HG03558 (cell line): ENCODE data around the gene ZCCHC14.

ENCODE experiments used
- ATAC-seq: cut with Tn5 transposase; IDR thresholded peaks from one replicate; pipeline ENCODE4 v1.9.1; 2021; ENCODE audit warnings: moderate number of reproducible peaks; ENCODE audit not compliant: unreplicated experiment; ENCODE audit errors: extremely low read depth

ZCCHC14 gene

DNA sequence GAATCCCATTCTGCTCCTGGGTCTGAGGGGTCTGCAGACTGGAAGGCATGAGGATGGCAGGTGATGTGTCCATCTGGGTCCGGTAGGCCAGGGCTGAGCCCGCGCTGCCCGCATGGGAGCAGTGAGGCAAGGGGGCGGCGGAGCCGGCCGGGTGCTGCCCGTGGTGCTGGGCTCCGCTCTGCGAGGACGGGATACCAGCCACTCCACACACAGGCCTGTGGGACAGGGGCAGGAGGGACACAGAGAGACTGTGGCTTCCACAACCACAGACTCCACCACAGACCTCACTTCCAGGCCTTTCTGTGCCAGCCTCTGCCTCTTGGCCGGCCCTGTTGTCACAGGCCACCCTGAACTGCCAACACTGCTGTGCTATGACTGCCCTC lies 75.3 kb downstream of the ZCCHC14 start:
- ATAC-seq: no peak

DNA sequence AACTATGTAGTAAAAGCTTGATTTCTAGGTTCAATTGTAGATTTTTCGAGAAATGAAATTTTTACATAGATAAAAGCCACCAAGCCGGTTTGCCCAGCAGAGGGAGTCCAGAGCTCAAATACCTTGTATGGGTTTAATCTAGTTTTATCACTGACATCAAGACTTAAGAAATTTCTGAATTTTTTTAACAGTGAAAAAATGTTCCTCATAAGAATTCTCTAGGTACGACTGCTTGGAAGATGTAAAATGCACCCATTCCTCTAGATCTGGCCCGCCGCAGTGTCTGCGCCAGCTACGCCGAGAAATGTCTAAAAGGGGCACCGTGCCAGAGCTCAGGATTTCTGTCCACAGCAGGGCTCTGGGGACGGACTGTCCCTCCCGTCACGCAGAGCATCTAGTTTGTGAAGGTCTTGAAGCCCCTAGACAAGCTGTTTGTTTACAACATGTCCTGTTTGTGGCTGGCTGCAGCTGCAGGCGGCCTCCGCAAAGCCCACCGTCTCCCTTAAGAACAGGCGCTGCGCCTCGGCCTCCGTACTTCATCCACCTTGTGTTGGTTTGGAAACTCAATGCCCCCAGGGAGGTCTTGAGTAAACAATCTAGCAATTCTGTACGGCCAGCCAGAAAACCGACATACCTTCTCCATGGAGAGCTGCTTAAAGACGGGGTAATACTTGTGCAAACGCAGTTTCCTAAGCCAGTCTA lies 75.8 kb downstream of the ZCCHC14 start:
- ATAC-seq: no peak

DNA sequence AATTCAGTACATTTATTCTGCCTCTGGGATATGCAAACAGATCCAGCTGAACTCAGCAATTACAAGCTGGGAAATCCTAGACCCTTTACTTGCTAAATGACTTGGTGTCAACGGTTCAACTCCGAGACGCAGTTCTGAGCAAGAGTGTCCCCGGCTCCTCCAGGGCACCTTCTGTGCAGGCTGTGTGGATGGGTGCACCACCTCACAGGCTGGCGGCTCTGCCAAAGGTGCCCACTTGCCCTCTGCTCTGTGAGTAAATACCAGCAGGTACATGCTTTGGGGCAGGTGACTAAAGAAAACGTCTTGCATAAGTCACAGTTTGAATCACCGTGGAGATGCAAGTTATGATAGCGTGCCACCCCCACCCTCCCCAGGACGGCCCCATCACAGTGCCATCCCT lies 77.4 kb downstream of the ZCCHC14 start:
- ATAC-seq: no peak

DNA sequence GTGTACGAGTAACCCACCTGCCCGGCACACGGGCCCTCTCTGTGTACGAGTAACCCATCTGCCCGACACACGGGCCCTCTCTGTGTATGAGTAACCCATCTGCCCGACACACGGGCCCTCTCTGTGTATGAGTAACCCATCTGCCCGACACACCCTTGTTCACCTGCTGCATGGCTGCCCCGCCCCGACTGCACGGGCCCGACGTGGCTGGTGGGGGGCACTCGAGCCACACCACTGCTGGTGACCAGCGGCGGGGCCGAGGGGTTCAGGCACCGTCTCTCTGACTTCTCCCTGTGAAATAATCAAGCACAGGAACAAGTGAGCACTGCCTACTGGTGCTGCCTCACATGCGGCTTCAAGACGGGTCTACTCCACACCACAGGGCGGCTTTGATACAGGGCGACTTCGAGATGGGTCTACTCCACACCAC lies 78.6 kb downstream of the ZCCHC14 start:
- ATAC-seq: no peak

DNA sequence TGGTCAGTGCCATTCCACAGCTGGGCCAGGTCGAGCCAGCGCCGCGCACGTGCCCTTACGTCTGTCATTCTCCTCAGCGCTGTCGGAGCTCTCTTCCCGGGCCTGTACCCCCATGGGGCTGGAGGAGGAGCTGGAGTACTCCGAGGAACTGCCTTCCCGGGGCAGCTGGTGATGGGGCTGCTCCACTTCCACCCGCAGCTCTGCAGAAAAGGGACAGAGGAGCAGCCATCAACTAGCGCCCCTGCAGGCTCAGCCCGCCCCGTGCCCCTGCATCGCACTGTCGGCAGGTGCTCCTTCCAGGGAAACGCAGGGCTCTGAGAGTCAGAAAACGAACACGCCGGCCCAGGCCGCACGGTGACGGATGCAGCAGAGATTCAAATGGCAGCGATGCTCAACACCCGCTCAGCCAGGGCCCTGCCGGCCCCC lies 79.8 kb downstream of the ZCCHC14 start:
- ATAC-seq: no peak

DNA sequence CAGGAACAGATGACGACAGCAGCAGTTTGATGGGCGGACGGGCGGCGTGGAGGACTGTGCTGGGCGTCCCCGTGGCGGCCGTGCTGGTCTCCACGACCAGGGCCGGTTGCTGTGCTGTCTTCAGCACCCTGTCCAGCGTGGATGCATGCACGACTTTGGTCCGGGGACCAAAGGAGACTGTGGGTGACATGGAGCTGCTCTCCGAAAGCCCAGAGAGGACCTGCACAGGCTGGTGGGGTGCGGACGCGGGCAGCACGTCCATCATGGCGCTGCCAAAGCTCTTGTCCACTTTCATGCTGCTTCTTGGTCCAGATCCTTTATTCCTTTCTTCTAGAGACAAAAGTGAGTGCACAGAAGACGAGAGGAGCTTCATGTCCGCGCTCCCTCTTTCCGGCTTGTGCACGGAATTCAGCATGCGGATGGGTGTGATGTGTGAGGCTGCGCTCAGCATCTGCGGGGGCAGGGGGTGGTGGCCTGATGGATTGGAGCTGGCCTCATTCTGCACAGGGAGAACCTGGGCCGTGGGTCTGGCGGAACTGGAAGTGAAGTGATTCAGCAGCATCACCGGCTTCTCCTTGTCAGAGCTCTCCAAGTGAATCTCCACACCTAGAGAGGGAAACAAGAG lies 80.3 kb downstream of the ZCCHC14 start:
- ATAC-seq: no peak

DNA sequence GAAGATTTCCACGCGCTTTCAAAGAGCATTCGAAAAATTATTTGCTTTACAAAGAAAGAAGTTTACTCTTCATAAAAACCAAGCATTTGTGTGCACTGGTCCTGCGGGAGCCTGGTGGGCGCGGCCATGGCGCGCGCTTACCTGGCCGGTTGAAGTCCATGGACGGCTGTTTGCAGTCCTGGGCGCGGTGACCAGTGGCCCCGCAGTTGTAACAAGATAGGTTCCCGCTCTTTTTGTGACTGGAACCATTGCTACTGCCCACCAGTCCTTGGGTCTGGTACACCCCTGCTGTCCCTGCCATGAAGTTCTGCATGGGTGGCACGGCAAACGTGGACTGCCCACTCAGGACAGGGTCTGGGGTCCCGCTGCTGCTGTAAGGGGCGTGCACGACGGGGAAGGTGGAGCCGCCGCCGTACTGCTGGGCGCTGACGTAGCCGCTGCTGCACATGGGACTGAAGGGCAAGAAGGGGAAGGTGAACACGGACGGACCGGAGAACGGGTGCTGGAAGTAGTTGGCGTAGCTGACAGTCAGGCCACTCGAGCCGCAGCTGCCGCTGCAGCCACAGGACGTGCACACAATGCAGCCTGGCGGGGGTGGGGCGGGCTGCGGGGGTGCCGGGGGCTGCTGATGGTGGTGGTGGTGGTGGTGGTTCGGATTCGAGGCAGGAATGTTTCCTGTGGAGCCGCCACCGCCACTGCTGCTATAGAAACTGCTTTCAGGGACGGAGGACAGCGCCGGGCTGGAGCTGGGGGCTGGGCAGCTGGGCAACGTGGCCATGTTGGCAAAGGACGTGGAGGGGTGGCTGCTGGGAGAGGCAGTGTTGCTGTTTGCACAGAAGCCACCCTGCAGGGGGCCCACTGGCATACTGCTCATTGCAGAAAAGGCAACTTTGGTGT lies 81.2 kb downstream of the ZCCHC14 start:
- ATAC-seq: no peak

DNA sequence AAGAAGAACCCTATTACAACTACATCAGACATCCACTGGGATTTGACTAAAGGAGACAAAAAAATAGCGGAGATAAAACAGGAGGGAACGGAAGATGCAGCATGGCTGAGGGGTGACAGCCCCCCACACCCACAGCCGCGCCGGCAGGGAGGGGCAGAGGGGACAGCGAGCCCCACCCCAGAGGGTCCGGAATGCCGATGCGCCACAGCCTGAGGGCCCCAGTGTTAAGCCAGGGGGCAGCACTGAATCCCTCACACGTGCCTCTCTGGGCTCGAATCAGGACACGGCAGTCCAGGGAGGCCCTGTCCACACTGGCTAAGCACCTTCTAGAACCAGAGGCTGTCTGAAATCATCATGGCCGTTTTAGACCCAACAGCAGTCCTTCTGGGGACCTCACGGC lies 81.9 kb downstream of the ZCCHC14 start:
- no peak for ATAC-seq

DNA sequence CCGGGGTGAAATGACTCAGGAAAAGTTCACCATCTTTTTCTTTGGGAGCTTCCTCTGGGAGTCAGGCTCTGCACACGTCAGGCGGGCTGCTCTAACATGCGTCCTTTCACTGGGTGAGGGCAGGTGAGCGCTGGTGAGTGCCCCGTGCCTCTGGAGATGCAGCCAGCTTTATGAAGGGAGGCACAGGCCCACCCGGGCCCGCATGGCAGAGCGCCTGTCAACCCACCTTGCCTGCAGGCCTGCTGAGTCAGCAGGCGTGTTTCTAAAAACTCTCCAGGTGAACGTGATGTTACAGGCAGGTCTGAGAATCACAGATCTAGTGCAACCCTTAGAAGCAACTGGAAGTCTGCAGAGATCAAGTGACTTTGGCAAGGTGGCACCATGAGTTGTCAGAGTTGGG lies 82.3 kb downstream of the ZCCHC14 start:
- ATAC-seq: no peak

DNA sequence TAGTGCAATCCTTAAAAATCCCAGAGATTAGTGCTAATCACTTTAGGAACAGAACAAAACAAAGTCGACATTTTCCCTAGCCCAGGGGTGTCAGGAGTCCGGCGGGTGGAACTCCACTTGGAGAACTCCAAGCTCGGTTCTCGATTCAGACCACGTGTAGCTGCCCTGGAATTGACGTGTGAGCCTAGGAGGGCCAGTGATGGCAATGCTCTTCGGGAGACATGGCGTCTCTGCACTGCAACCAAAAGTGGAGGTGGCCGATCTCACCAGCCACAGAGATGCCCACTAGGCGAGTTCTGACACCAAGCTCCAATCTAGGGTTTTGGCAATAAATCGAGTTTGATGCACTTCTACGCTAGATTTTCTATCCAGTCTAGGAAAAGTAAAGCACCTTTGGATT lies 83.0 kb downstream of the ZCCHC14 start:
- ATAC-seq: no peak

DNA sequence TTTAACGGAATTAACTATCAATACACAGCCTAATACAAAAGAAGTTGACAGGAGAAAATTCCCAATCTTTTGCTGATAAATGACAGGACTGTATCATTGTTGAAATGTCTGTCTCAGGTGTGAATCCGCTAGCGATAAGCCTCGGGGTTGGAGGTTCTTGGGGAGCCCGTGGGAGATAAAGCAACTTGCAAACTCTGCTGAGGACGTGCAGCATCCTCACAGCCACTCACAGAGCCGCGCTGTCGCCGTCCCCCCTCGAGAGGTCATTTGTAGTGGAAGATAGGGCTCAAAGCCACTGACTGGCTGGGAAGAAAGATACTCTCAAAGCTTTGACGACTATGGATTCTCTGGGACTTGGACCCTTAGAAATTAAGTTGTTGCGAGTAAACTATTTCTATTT lies 83.7 kb downstream of the ZCCHC14 start:
- no peak for ATAC-seq

DNA sequence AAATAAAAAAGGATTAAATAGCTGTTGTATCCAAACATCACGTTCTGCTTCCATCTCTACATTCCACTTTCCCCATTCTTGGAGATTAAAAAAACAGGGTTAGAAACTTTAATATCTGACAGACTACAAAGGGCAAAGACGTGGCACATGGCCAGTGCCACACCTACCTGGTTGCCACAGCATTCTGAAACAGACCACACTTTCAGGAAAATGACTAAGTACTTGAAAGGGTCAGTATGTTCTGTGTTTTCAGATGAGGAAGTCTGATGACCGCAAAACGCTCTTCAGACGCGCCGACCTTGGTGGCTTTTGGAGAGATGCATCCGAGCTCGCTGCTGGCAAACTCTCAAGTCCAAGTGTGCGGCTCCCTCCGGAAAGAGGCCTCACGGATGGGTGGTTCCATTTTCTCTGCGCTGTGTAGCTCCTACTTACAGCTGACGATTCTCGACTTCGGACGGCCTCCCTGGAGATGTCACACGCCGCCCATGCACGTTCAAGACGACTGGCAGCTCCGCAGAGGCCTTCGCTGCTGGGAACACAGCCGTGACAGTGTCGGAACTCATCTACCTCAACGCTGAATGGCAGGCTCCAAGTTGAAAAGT lies 85.2 kb downstream of the ZCCHC14 start:
- ATAC-seq: no peak

DNA sequence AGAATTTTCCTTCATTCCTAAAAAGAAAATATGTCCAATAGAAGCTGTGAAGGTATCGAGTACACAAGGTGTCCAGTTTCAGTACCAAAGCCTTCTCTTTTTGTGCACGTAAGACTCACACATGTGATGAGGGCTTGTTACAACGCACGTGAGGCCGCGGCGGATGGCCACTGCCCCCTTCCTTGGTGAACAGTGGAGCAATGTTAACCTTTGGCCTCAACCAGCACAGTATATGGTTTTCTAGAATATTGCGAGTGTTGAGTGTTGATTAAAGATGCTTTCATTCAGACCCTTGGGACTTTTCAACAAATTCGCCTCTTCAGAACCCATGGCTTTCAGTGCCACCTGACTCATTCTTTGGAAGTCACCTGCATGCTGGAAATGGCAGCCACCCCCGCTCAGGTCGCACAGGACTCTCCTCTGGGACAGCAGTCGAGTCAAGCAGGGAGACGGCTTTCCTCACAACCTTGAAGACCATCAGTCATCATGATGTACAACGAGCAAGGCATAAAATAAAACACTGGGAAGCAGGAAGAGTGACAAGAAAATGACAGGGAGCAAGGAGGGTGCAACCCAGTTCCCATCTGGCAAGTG lies 86.2 kb downstream of the ZCCHC14 start:
- ATAC-seq: no peak

DNA sequence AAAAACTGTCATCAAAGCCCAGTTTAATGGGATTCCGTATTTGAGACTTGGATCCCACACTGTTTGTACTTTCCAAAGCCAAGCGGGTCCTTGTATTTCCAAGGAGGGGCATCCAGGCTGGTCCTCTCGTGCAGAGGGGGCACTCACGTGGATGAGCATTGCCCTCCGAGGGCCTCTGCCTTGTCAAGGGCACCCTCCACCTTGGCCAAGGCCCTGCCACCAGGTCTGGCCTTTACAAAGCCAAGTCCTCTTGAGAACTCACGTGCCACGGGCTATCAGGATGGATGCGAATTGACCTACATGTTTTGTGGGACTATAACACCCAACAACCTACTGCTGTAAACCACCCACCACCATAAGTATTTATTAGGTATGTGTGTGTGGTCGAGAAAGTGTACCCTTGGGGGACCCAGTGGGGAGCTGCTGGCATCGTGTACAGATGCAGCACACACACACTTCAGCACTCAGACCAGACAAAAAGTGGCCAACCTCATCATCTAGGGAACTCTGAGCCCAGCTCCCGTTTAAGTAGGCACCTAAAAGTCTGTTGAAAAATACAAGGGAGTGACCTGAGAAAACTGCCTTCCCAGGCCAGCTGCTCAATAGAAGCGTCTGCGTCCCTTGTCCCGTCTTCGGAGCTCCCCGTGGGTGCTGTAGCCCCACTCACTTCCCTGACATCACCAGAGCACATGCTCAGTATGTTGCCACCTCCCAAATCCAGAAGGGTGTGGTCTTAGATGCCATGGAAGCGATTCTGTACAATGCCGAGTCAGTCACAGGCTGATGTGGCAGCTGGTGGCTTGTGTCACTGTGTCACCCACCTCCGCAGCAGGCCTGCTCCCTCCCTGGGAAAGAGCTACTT lies 87.8 kb downstream of the ZCCHC14 start:
- ATAC-seq: no peak

DNA sequence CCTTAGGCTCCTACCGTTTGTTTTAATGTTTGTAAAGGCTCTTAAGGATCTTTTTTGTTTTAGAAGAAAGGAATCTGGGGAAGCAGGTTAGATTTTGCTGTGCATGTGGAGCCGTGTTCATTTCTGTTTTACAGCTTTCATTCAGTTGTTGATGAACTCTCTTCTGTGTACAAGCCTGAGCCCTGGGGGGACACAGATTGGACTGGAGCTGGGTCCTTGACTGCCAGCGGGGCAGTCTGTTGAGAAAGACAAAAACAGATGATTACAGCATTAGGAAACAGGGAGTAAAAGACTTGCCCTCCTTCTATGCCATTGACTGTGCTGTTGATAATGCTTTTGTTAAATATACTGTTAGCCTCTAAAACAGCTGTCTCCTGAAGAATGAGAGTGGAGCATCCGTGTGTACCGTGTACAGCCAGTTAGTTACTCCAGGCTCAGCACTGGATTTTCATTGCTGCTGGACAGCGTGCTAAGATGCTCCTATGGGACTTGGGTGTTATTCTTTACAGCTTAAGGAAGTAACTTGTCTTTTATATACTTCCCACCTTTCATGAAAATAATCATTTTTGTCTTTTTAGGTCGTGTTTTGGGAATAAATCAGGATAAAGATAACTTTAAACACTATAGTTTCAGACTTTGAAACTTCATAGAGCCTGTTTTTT lies 97.5 kb downstream of the ZCCHC14 start:
- ATAC-seq: no peak

DNA sequence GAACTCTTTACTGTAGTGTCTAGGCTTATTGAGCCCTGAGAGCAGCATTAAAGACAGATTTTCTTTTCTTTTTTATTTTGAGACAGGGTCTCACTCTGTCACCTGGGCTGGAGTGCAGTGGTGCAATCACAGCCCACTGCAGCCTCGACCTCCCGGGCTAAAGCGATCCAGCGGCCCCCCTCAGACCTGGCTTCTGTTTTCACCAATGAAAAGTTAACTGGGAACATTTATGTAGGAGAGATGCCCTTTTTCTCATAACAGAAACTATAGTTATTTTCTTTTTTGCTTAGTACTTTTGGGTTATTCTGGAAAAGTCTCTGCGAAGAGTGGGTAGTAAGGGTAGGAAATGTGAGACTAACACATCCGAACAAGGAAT lies 99.2 kb downstream of the ZCCHC14 start:
- ATAC-seq: no peak

DNA sequence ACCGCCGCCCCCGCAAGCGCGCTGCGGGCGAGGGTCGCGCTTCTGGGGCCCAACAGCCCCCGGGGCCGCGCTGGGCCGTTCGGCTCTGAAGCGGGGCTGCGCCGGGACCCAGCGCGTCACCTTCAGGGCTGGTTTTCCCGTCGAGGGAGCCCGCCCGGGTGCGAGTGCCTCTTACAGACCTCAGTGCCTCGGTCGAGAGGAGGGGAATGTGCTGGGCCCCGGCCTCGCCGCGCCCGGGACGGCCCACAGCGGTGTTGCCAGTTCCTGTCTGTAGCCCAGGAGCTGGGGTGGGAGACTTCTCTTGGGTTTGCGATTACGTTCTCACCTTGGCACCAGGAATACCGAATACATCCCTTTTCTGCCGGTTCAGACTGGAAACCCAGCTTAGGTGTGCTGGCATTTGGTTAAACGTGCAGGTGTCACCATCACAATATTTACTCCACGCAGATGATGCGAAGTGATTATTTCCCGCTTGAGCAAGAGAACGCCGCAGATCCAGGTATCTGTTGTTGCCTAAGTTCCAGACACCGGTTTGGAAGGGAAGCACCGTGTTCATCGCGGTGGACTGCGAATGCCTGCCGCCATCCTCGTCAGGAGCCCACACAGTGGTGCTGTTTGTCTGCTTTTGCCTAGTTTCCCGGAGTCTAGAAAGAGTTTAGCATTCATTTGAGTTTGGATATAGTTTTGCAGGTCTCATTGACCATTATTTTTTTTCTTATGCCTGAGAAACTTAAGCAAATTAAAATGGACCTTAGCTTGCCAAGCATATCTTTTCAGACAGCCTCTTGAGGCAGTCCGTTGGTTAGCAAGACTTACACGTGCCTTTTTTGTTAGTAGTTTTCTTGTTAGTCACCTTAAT lies 99.8 kb downstream of the ZCCHC14 start:
- no peak for ATAC-seq
